Ovary (tissue), 9 donors: ENCODE measurements around the gene MELK. TPM values are rescaled to one million over a fixed set of nuclear protein-coding genes. Genes with fewer than 3 reads are reported as not detected.

Experiments
- DNase-seq, 5 donors: peaks; one replicate each; pipeline ENCODE4 v3.0.0-alpha.2; 2019 to 2020
- H3K27ac ChIP-seq, 2 donors: fragments of 200-600 bp; one replicate each; pipeline versions ENCODE4 v1.5.1 to v1.8.0; 2019 to 2022
- H3K27me3 ChIP-seq: fragments of 200-600 bp; one replicate; pipeline ENCODE4 v1.8.0; 2022
- H3K36me3 ChIP-seq: fragments of 200-600 bp; sonication (generic); one replicate; pipeline ENCODE4 v1.5.1; 2019
- H3K4me1 ChIP-seq: one replicate; pipeline ENCODE4 v1.8.1; 2013; ENCODE audit warnings: mild to moderate bottlenecking, moderate library complexity; ENCODE audit not compliant: insufficient read depth
- H3K4me3 ChIP-seq: fragments of 200-600 bp; sonication (generic); one replicate; pipeline ENCODE4 v1.5.1; 2017
- H3K9me3 ChIP-seq, 2 donors: fragments of 200-600 bp in 1 of 2; sonication (generic) in 1 of 2; one replicate each; pipeline versions ENCODE4 v1.5.1 to v1.8.1; 2013 to 2019; ENCODE audit warnings: mild to moderate bottlenecking in 1 of 2, moderate library complexity in 1 of 2
- CTCF ChIP-seq, 3 donors: fragments of 450-650 bp in 2 of 3; fragments of 200-600 bp in 1 of 3; IDR thresholded peaks; one replicate each; pipeline versions ENCODE4 v1.5.1 to v1.8.0; 2016 to 2022; ENCODE audit warnings: antibody characterized with exemption in 3 of 3, mild to moderate bottlenecking in 1 of 3
- EP300 ChIP-seq: sonication (generic); formaldehyde crosslinking; IDR thresholded peaks from one replicate; pipeline ENCODE4 v1.6.1; 2017; ENCODE audit warnings: antibody characterized with exemption
- POLR2A ChIP-seq: fragments of 450-650 bp; IDR thresholded peaks from one replicate; pipeline ENCODE4 v1.6.1; 2017; ENCODE audit warnings: antibody characterized with exemption, mild to moderate bottlenecking, moderate library complexity
- WGBS, 3 donors: extraction: QIAGEN DNeasy Blood & Tissue Kit in 1 of 3; methylation state at CpG; one replicate each; pipeline versions ENCODE4 v1.1.5 to v1.1.7; 2013 to 2017; 5-methylcytosine and 5-hydroxymethylcytosine counted together
- intact Hi-C, 4 donors: fragments of 100-400 bp; cut with DNase I; formaldehyde crosslinking; loops; one replicate each; pipeline versions ENCODE4 v1.11.0 to v1.15.1; 2022 to 2023
- polyA plus RNA-seq, 2 donors: library from polyadenylated mRNA; stranded (reverse); fragments of 200-250 nt in 1 of 2; fragments of 350-450 nt in 1 of 2; fragmentation: Illumina TruSeq in 1 of 2; extraction: RNeasy Lipid Tissue Mini Kit (QIAGEN cat#74804) in 1 of 2; gene quantifications; one replicate each; pipeline ENCODE4 v1.2.3, GENCODE V29; 2013 to 2014
- total RNA-seq, 7 donors: library from RNA; depleted of rRNA in 2 of 7; stranded (reverse); fragments of >200 nt in 2 of 7; fragmentation: NEBNext Ultra II Directional in 3 of 7; extraction: Animal tissue kit (Norgen Biotek cat#: 25700) in 3 of 7; gene quantifications; one replicate each; pipeline versions ENCODE4 v1.1.0 to v1.2.4, GENCODE V29; 2016 to 2023
- donor health status: DM: no; HTN: no; CAD: no; lungs with moderate emphysema.
- donor health status: DM: no; HTN: no; CAD: no.
- donor health status: Bipolar disorder and iron deficiency.
- donor health status: DM: yes; HTN: yes; CAD: no.
- donor health status: DM: no; HTN: no; CAD: no.
- donor health status: DM: yes; HTN: yes; CAD: no.

MELK gene
- total and polyA plus RNA-seq, 9 donors, result 0.25 to 1.3 (median 0.69) TPM; not detected in 2

GRCh38 chr9:36537861-36538260 is 34.8 kb upstream of the MELK start:
- intact Hi-C loops, result no loop called here
- Histone ChIP-seq H3K27ac (no peak overlapping the region), H3K9me3 (no peaks in the 10 kb centered on the region), H3K4me3 (no peak overlapping the region), H3K36me3 (no peaks in the 10 kb centered on the region), H3K4me1 (no peaks in the 10 kb centered on the region), H3K27me3 (no peaks in the 10 kb centered on the region)
- TF ChIP-seq EP300, result no peak
- no peak for TF ChIP-seq CTCF (IDR thresholded peaks at IDR 0.05)
- no peak for TF ChIP-seq POLR2A
- no peak for DNase-seq
- 75 to 86% (median 77%) methylated on average over 4 of the region's 4 CpGs for WGBS, 3 donors

DNA sequence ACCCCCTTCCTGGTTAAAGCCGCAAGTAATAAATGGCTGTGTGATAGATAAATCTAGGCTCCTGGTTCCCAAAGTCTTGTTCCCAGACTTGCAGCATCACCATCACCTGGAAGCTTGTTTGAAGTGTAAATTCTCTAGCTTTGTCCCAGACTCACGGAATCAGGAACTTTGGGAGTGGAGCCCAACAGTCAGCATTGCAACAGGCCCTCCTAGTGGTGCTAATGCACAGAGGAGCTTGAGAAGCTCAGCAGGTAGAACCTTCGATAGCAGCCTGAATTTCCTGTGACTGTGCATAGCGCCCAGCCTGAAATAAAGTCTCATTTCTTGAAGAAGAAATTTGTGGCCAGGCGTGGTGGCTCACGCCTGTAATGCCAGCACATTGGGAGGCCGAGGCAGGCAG is 30.3 kb upstream of the MELK start:
- H3K36me3 ChIP-seq, result no peaks in the 10 kb centered on the region
- no peaks in the 10 kb centered on the region for H3K9me3 ChIP-seq
- H3K4me1 ChIP-seq, result peaks cover 1% of the 10 kb centered on the region
- H3K4me3 ChIP-seq, result no peak overlapping the region
- intact Hi-C loops, result loop anchor here in 1 of 4 donors (5.0 kb wide), 1 partner anchor 125 kb away; no protein-coding TSS in a partner anchor
- WGBS, 3 donors, result 92 to 95% (median 92%) methylated on average over 7 of the region's 7 CpGs
- DNase-seq, result no peak
- H3K27ac ChIP-seq, result no peak overlapping the region
- TF ChIP-seq CTCF (IDR thresholded peaks at IDR 0.05), result no peak
- no peak for TF ChIP-seq POLR2A
- TF ChIP-seq EP300, result no peak
- no peaks in the 10 kb centered on the region for H3K27me3 ChIP-seq

GRCh38 chr9:36543916-36544315 is 28.8 kb upstream of the MELK start:
- peak in 1 of 5 donors; percentile 8 for DNase-seq
- H3K36me3 ChIP-seq, result no peaks in the 10 kb centered on the region
- no peak overlapping the region for H3K27ac ChIP-seq
- H3K4me3 ChIP-seq, result no peak overlapping the region
- TF ChIP-seq POLR2A (no peak), CTCF (IDR thresholded peaks at IDR 0.05) (no peak), EP300 (no peak)
- no peaks in the 10 kb centered on the region for H3K27me3 ChIP-seq
- intact Hi-C loops, result loop anchor here in 1 of 4 donors (5.0 kb wide), 1 partner anchor 127 kb away; no protein-coding TSS in a partner anchor
- peaks cover 1% of the 10 kb centered on the region for H3K4me1 ChIP-seq
- WGBS, 3 donors, result 28 to 38% (median 30%) methylated on average over 7 of the region's 7 CpGs
- no peaks in the 10 kb centered on the region for H3K9me3 ChIP-seq

- no peak for TF ChIP-seq CTCF (IDR thresholded peaks at IDR 0.05)
- WGBS, 3 donors, result 52 to 77% (median 65%) methylated on average over 3 of the region's 3 CpGs
- no peaks in the 10 kb centered on the region for H3K36me3 ChIP-seq
- no peak for DNase-seq
- peaks cover 1% of the 10 kb centered on the region for H3K4me1 ChIP-seq
- no peak overlapping the region for H3K4me3 ChIP-seq
- intact Hi-C loops, result no loop called here
- no peak overlapping the region for H3K27ac ChIP-seq
- H3K27me3 ChIP-seq, result no peaks in the 10 kb centered on the region
- H3K9me3 ChIP-seq, result no peaks in the 10 kb centered on the region
These were observed 25.1 kb upstream of the MELK start for GRCh38 chr9:36547598-36547997.
